ENCODE measurements around the gene SYNE1. TPM values are rescaled to one million over a fixed set of nuclear protein-coding genes. Genes with fewer than 3 reads are reported as not detected.

SYNE1 gene
- total and polyA plus RNA-seq, 4 experiments from 2014 or later = 22.5 to 228 (median 144) TPM

DNA sequence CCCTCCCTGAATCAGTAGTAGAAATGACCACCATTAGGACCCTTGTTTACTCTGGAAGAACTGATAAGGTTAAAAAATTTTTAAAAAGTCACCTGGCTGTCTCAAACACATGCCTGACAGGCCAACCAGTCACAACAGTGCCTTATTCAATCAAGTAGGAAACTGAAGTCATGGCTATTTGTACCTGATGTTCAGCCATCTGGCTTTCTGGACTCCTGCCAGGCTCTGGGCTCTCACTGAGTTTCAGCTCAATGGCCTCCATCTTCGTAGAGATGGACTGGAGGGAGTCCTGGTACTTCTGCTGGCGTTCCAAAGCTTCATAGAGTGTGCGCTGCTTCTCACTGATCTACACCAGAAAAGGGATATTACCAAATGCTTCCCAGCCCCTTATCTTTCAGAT, 343.8 kb downstream of the SYNE1 start:
- H3K27ac ChIP-seq (ENCODE audit: low read depth, low read length) = no peak overlapping the region
- H3K4me3 Mint-ChIP-seq = no peak overlapping the region
- POLR2A ChIA-PET (ENCODE audit: partially characterized antibody) = interaction anchor here (4.0 kb wide), 1 partner anchor 8 kb away, joined by 17 read pairs; no protein-coding TSS in a partner anchor

DNA sequence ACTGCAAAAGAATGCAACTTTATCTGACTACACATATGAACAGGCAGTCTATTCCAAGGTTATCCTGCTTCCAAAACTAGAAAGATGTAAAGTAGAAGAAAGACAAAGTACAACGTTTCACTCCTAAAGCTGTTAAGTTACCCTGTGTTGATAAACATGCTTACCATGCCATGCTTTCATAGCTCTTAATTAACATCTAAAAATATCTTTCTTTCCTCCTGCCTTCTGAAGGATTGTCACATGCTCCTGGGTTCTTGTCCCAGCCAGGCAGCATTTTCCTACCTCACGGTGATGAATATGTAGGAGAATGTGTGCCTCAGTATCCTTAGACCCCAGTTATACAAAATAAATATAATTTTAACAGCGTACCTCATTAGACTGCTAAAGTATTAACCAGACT, 344.6 kb downstream of the SYNE1 start:
- Histone ChIP-seq H3K9me3 (ENCODE audit: control insufficient read depth in 1 of 2, low read length in 2 of 2) (no peaks in the 10 kb centered on the region), H3K4me3 (ENCODE audit: low read length in 2 of 2) (no peak overlapping the region), H3K27ac (ENCODE audit: low read depth, low read length) (no peak overlapping the region), H3K4me1 (ENCODE audit: insufficient read depth, low read length) (peaks cover 9% of the 10 kb centered on the region), H3K27me3 (ENCODE audit: insufficient read depth, low read length) (no peaks in the 10 kb centered on the region), H3K36me3 (ENCODE audit: insufficient read depth, low read length) (peaks cover 42% of the 10 kb centered on the region)
- peaks cover 20 to 29% (median 22%) of the 10 kb centered on the region in 4 donors for H3K4me1 Mint-ChIP-seq
- CTCF ChIA-PET (ENCODE audit: partially characterized antibody) = interaction anchor here (0.5 to 2.8 kb wide), 3 partner anchors 9 to 612 kb away, joined by 3 to 17 read pairs (median 9); no protein-coding TSS in a partner anchor
- DNase-seq = no peak
- H3K9me3 Mint-ChIP-seq = no peaks in the 10 kb centered on the region
- peaks cover 54 to 67% of the 10 kb centered on the region in 2 donors for H3K36me3 Mint-ChIP-seq
- POLR2A ChIA-PET (ENCODE audit: partially characterized antibody) = interaction anchor here (4.0 kb wide), 1 partner anchor 9 kb away, joined by 17 read pairs; no protein-coding TSS in a partner anchor
- intact Hi-C loops (cut with micrococcal nuclease) = no loop called here
- no peak overlapping the region for H3K27ac Mint-ChIP-seq
- H3K4me3 Mint-ChIP-seq = no peak overlapping the region
- no peaks in the 10 kb centered on the region for H3K27me3 Mint-ChIP-seq

More for the DNA sequence above, 343.8 kb downstream of the SYNE1 start:
- CTCF ChIA-PET (ENCODE audit: partially characterized antibody) = no interaction called here
- H3K36me3 ChIP-seq (ENCODE audit: insufficient read depth, low read length) = peaks cover 38% of the 10 kb centered on the region
- H3K27me3 ChIP-seq (ENCODE audit: insufficient read depth, low read length) = no peaks in the 10 kb centered on the region
- no peaks in the 10 kb centered on the region for H3K9me3 Mint-ChIP-seq
- H3K9me3 ChIP-seq (ENCODE audit: control insufficient read depth in 1 of 2, low read length in 2 of 2) = no peaks in the 10 kb centered on the region
- no peaks in the 10 kb centered on the region for H3K27me3 Mint-ChIP-seq
- no peak overlapping the region for H3K4me3 ChIP-seq (ENCODE audit: low read length in 2 of 2)
- DNase-seq = no peak
- intact Hi-C loops (cut with micrococcal nuclease) = no loop called here
- peaks cover 50 to 62% of the 10 kb centered on the region in 2 donors for H3K36me3 Mint-ChIP-seq
- H3K4me1 ChIP-seq (ENCODE audit: insufficient read depth, low read length) = peaks cover 14% of the 10 kb centered on the region
- H3K27ac Mint-ChIP-seq = peak overlapping the region in 1 of 7 donors; percentile 22
- H3K4me1 Mint-ChIP-seq = peaks cover 23 to 34% (median 27%) of the 10 kb centered on the region in 4 donors

DNA sequence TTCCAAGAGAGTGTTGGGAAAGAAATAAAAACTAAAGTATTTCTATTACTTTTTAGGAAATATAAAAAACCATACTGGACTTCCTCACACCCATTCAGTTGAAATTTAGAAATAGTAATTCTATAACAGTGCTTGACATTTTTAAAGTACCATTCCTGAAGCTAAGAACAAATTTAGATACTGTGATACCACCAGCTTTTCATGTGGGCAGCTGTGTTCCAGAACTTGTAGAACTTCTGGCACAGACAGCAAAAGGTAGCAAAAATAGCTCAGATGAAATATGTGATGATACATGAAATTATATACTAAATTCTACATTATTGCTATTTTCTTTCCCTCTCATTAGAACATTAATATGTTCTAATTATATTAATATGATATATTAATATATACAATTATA, 346.5 kb downstream of the SYNE1 start:
- Histone ChIP-seq H3K27ac (ENCODE audit: low read depth, low read length) (no peak overlapping the region), H3K4me3 (ENCODE audit: low read length in 2 of 2) (no peak overlapping the region), H3K9me3 (ENCODE audit: control insufficient read depth in 1 of 2, low read length in 2 of 2) (no peaks in the 10 kb centered on the region), H3K36me3 (ENCODE audit: insufficient read depth, low read length) (peaks cover 42% of the 10 kb centered on the region), H3K4me1 (ENCODE audit: insufficient read depth, low read length) (no peaks in the 10 kb centered on the region), H3K27me3 (ENCODE audit: insufficient read depth, low read length) (no peaks in the 10 kb centered on the region)
- Mint-ChIP-seq H3K36me3 (peaks cover 52 to 69% of the 10 kb centered on the region in 2 donors), H3K9me3 (no peaks in the 10 kb centered on the region), H3K4me1 (peaks cover 6 to 14% (median 9%) of the 10 kb centered on the region in 4 donors), H3K27ac (no peak overlapping the region), H3K4me3 (no peak overlapping the region), H3K27me3 (no peaks in the 10 kb centered on the region)
- ChIA-PET CTCF (ENCODE audit: partially characterized antibody) (interaction anchor here (2.8 to 3.2 kb wide), 2 partner anchors 11 to 48 kb away, joined by 13 to 17 read pairs; no protein-coding TSS in a partner anchor), POLR2A (ENCODE audit: partially characterized antibody) (interaction anchor here (4.0 kb wide), 1 partner anchor 11 kb away, joined by 17 read pairs; no protein-coding TSS in a partner anchor)
- intact Hi-C loops (cut with micrococcal nuclease) = no loop called here
- DNase-seq = no peak

DNA sequence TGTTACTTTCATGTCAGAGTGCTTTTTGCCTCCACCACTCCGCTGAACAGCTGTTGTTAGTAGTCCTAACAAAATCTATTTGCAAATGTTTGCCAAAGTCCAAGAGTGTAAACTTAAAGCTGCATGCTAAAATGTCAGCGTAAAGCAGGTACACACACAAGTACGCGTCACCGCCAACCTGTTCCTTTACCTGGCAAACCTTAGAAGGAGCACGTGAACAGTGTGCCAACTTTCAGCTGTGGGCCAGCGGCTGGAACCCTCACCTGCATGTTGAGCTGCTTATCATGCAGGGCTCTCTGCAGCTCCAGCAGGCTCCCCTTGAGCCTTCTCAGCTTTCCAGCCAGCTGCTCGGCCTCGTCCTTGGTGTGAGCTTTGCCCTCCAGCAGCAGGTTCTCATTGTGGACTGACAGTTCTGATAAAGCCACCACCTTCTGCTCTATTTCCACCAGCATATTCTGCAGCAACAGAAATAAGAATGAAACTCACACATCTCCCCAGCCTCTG, 359.3 kb downstream of the SYNE1 start:
- Histone ChIP-seq H3K36me3 (ENCODE audit: insufficient read depth, low read length) (peaks cover 37% of the 10 kb centered on the region), H3K9me3 (ENCODE audit: control insufficient read depth in 1 of 2, low read length in 2 of 2) (no peaks in the 10 kb centered on the region), H3K27ac (ENCODE audit: low read depth, low read length) (no peak overlapping the region), H3K27me3 (ENCODE audit: insufficient read depth, low read length) (no peaks in the 10 kb centered on the region), H3K4me1 (ENCODE audit: insufficient read depth, low read length) (no peaks in the 10 kb centered on the region), H3K4me3 (ENCODE audit: low read length in 2 of 2) (no peak overlapping the region)
- H3K4me3 Mint-ChIP-seq = no peak overlapping the region
- CTCF ChIA-PET (ENCODE audit: partially characterized antibody) = interaction anchor here (0.8 kb wide), 1 partner anchor 838 kb away, joined by 3 read pairs; no protein-coding TSS in a partner anchor
- POLR2A ChIA-PET (ENCODE audit: partially characterized antibody) = interaction anchor here (1.0 kb wide), 1 partner anchor 8 kb away, joined by 3 read pairs; no protein-coding TSS in a partner anchor
- no peak for DNase-seq
- H3K36me3 Mint-ChIP-seq = peaks cover 27 to 47% of the 10 kb centered on the region in 2 donors
- no peaks in the 10 kb centered on the region for H3K4me1 Mint-ChIP-seq
- no peaks in the 10 kb centered on the region for H3K9me3 Mint-ChIP-seq
- intact Hi-C loops (cut with micrococcal nuclease) = no loop called here
- H3K27ac Mint-ChIP-seq = peak overlapping the region in 2 of 7 donors; percentile 35 to 61
- no peaks in the 10 kb centered on the region for H3K27me3 Mint-ChIP-seq

DNA sequence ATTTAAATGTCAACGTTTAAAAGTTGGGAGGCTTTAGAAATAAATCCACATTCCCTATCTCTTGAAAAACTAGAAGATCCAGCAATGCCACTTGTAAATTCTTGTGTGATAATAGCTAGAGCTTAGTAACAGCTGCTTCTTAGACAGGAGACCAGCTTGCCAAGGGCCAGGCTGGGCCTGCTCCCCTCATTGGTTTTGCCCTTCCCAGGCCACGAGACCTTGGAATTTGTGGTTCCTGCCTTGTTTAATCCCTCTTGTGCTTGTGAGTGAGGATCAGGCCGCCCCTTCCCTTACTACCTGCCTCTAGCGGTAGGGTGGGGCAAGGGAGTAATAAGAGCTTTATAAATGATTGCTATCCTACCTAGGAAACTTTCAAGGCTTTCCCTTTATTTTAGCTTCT, 363.5 kb downstream of the SYNE1 start:
- DNase-seq = no peak
- no peaks in the 10 kb centered on the region for H3K9me3 ChIP-seq (ENCODE audit: control insufficient read depth in 1 of 2, low read length in 2 of 2)
- ChIA-PET CTCF (ENCODE audit: partially characterized antibody) (interaction anchor here (0.7 to 1.1 kb wide), 3 partner anchors 8 to 583 kb away, joined by 3 to 5 read pairs (median 3); no protein-coding TSS in a partner anchor), POLR2A (ENCODE audit: partially characterized antibody) (no interaction called here)
- no peaks in the 10 kb centered on the region for H3K4me1 ChIP-seq (ENCODE audit: insufficient read depth, low read length)
- H3K27me3 ChIP-seq (ENCODE audit: insufficient read depth, low read length) = no peaks in the 10 kb centered on the region
- Mint-ChIP-seq H3K4me3 (no peak overlapping the region), H3K27me3 (no peaks in the 10 kb centered on the region), H3K36me3 (peaks cover 32 to 61% of the 10 kb centered on the region in 2 donors), H3K9me3 (no peaks in the 10 kb centered on the region), H3K27ac (peak overlapping the region in 3 of 7 donors; percentile 15 to 68 (median 53)), H3K4me1 (no peaks in the 10 kb centered on the region)
- H3K4me3 ChIP-seq (ENCODE audit: low read length in 2 of 2) = no peak overlapping the region
- H3K36me3 ChIP-seq (ENCODE audit: insufficient read depth, low read length) = peaks cover 33% of the 10 kb centered on the region
- intact Hi-C loops (cut with micrococcal nuclease) = no loop called here
- H3K27ac ChIP-seq (ENCODE audit: low read depth, low read length) = no peak overlapping the region

DNA sequence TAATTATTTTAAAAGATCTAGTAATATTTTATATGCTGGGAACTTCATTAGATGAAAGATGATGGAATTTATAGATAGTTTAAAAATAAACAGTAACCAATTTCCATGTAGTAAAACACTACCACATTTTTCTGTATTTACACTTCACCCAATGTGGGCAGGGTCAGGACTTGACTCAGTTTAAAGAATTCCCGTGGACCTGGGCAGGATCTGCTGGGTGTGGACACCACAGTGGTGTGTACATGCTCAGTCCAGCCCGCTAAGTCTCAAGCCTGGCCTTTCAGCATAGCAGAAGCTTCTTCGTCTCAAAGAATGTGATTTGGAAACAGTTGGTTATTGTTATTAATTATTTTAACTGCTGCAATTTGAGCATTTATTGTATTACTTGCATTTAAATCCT, 364.2 kb downstream of the SYNE1 start:
- Mint-ChIP-seq H3K4me3 (peak overlapping the region in 1 of 8 donors; percentile 10), H3K36me3 (peaks cover 30 to 62% of the 10 kb centered on the region in 2 donors), H3K9me3 (no peaks in the 10 kb centered on the region), H3K27me3 (no peaks in the 10 kb centered on the region), H3K4me1 (no peaks in the 10 kb centered on the region), H3K27ac (no peak overlapping the region)
- Histone ChIP-seq H3K9me3 (ENCODE audit: control insufficient read depth in 1 of 2, low read length in 2 of 2) (no peaks in the 10 kb centered on the region), H3K27me3 (ENCODE audit: insufficient read depth, low read length) (no peaks in the 10 kb centered on the region), H3K4me3 (ENCODE audit: low read length in 2 of 2) (no peak overlapping the region), H3K4me1 (ENCODE audit: insufficient read depth, low read length) (no peaks in the 10 kb centered on the region), H3K27ac (ENCODE audit: low read depth, low read length) (no peak overlapping the region), H3K36me3 (ENCODE audit: insufficient read depth, low read length) (peaks cover 33% of the 10 kb centered on the region)
- ChIA-PET CTCF (ENCODE audit: partially characterized antibody) (no interaction called here), POLR2A (ENCODE audit: partially characterized antibody) (no interaction called here)
- DNase-seq = no peak
- intact Hi-C loops (cut with micrococcal nuclease) = no loop called here

DNA sequence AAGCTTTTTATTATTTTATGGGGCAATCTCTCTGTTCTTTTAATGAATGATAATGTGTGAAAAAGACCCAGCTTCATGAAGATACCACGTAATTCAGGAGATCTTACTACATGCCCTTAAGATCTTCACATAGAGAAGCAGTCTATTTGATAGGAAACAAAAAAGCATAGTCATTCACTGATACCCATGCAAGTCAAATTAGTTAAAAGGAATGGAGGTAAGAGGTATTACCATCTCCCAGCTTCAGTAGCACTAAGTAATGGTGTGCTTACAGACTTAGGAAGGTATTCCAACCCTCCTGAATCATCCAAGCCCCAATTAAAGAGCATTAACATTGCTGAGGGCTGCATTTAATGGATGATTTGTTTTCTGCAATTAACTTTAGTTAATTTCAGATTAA, 364.7 kb downstream of the SYNE1 start:
- Histone ChIP-seq H3K36me3 (ENCODE audit: insufficient read depth, low read length) (peaks cover 33% of the 10 kb centered on the region), H3K4me1 (ENCODE audit: insufficient read depth, low read length) (no peaks in the 10 kb centered on the region), H3K27ac (ENCODE audit: low read depth, low read length) (no peak overlapping the region), H3K4me3 (ENCODE audit: low read length in 2 of 2) (no peak overlapping the region), H3K9me3 (ENCODE audit: control insufficient read depth in 1 of 2, low read length in 2 of 2) (no peaks in the 10 kb centered on the region), H3K27me3 (ENCODE audit: insufficient read depth, low read length) (no peaks in the 10 kb centered on the region)
- ChIA-PET CTCF (ENCODE audit: partially characterized antibody) (interaction anchor here (2.4 kb wide), 1 partner anchor 66 kb away, joined by 8 read pairs; no protein-coding TSS in a partner anchor), POLR2A (ENCODE audit: partially characterized antibody) (no interaction called here)
- Mint-ChIP-seq H3K27ac (peak overlapping the region in 2 of 7 donors; percentile 51 to 59), H3K4me3 (no peak overlapping the region), H3K36me3 (peaks cover 28 to 61% of the 10 kb centered on the region in 2 donors), H3K4me1 (no peaks in the 10 kb centered on the region), H3K27me3 (no peaks in the 10 kb centered on the region), H3K9me3 (no peaks in the 10 kb centered on the region)
- intact Hi-C loops (cut with micrococcal nuclease) = no loop called here
- DNase-seq = no peak
